ENCODE measurements around the gene NSFL1C. TPM values are rescaled to one million over a fixed set of nuclear protein-coding genes. Genes with fewer than 3 reads are reported as not detected.
"Not testable (repeated sequence)": the region's sequence is repeated elsewhere in the genome, so short reads cannot be mapped to it uniquely, and the experiment has no call there.

NSFL1C gene
- 31.9 TPM for polyA plus RNA-seq (2012; ENCODE audit: missing spikeins)

- DNase-seq (ENCODE audit: insufficient read length) (peak; percentile 94), FAIRE-seq (peak; percentile 97)
- TF ChIP-seq POLR2AphosphoS5 (IDR thresholded peaks at IDR 0.05; ENCODE audit: low read depth, low read length) (peak; percentile 81), TAF1 (IDR thresholded peaks at IDR 0.05; ENCODE audit: borderline replicate concordance, low read depth, low read length) (peak; percentile 99), POLR2A (IDR thresholded peaks at IDR 0.05; ENCODE audit: low read depth, low read length) (peak; percentile 79; the same call in 1 of the 2 replicates)
Observed at GRCh38 chr20:1466211-1467081, at the start of gene NSFL1C. Gene NSFL1C (minus strand): TSS chr20:1466849. CDS start chr20:1466824, 25 bp downstream.

GRCh38 chr20:1513801-1514200 is 47.2 kb upstream of the NSFL1C start:
- no peak for FAIRE-seq
- TF ChIP-seq POLR2AphosphoS5 (IDR thresholded peaks at IDR 0.05; ENCODE audit: low read depth, low read length) (no peak), POLR2A (IDR thresholded peaks at IDR 0.05; ENCODE audit: low read depth, low read length) (no peak), TAF1 (IDR thresholded peaks at IDR 0.05; ENCODE audit: borderline replicate concordance, low read depth, low read length) (no peak)
- no peak for DNase-seq (ENCODE audit: insufficient read length)

GRCh38 chr20:1509237-1509636 is 42.6 kb upstream of the NSFL1C start:
- TF ChIP-seq POLR2AphosphoS5 (IDR thresholded peaks at IDR 0.05; ENCODE audit: low read depth, low read length) (no peak), POLR2A (IDR thresholded peaks at IDR 0.05; ENCODE audit: low read depth, low read length) (no peak), TAF1 (IDR thresholded peaks at IDR 0.05; ENCODE audit: borderline replicate concordance, low read depth, low read length) (no peak)
- FAIRE-seq, result peak; percentile 21
- DNase-seq (ENCODE audit: insufficient read length), result no peak

GRCh38 chr20:1508574-1508973 is 41.9 kb upstream of the NSFL1C start:
- FAIRE-seq (no peak), DNase-seq (ENCODE audit: insufficient read length) (no peak)
- TF ChIP-seq POLR2AphosphoS5 (IDR thresholded peaks at IDR 0.05; ENCODE audit: low read depth, low read length) (no peak), POLR2A (IDR thresholded peaks at IDR 0.05; ENCODE audit: low read depth, low read length) (no peak), TAF1 (IDR thresholded peaks at IDR 0.05; ENCODE audit: borderline replicate concordance, low read depth, low read length) (no peak)

- FAIRE-seq (no peak), DNase-seq (ENCODE audit: insufficient read length) (no peak)
- TF ChIP-seq POLR2A (IDR thresholded peaks at IDR 0.05; ENCODE audit: low read depth, low read length) (no peak), TAF1 (IDR thresholded peaks at IDR 0.05; ENCODE audit: borderline replicate concordance, low read depth, low read length) (no peak), POLR2AphosphoS5 (IDR thresholded peaks at IDR 0.05; ENCODE audit: low read depth, low read length) (no peak)
Observed at GRCh38 chr20:1507276-1507675, 40.6 kb upstream of the NSFL1C start.

GRCh38 chr20:1505871-1506270 is 39.2 kb upstream of the NSFL1C start:
- FAIRE-seq, result no peak
- no peak for TF ChIP-seq POLR2A (IDR thresholded peaks at IDR 0.05; ENCODE audit: low read depth, low read length)
- DNase-seq (ENCODE audit: insufficient read length), result no peak

- DNase-seq (ENCODE audit: insufficient read length) (no peak), FAIRE-seq (no peak)
- TF ChIP-seq POLR2A (IDR thresholded peaks at IDR 0.05; ENCODE audit: low read depth, low read length) (no peak), POLR2AphosphoS5 (IDR thresholded peaks at IDR 0.05; ENCODE audit: low read depth, low read length) (no peak), TAF1 (IDR thresholded peaks at IDR 0.05; ENCODE audit: borderline replicate concordance, low read depth, low read length) (no peak)
Observed at GRCh38 chr20:1505361-1505760, 38.7 kb upstream of the NSFL1C start.

- TF ChIP-seq TAF1 (IDR thresholded peaks at IDR 0.05; ENCODE audit: borderline replicate concordance, low read depth, low read length) (no peak), POLR2A (IDR thresholded peaks at IDR 0.05; ENCODE audit: low read depth, low read length) (no peak), POLR2AphosphoS5 (IDR thresholded peaks at IDR 0.05; ENCODE audit: low read depth, low read length) (no peak)
- DNase-seq (ENCODE audit: insufficient read length), result peak; percentile 28
- peak; percentile 92 for FAIRE-seq
Observed at GRCh38 chr20:1503564-1504227, 37.0 kb upstream of the NSFL1C start.

- DNase-seq (ENCODE audit: insufficient read length), result no peak
- FAIRE-seq, result no peak
- TF ChIP-seq POLR2AphosphoS5 (IDR thresholded peaks at IDR 0.05; ENCODE audit: low read depth, low read length), result no peak
- TF ChIP-seq POLR2A (IDR thresholded peaks at IDR 0.05; ENCODE audit: low read depth, low read length), result no peak
- no peak for TF ChIP-seq TAF1 (IDR thresholded peaks at IDR 0.05; ENCODE audit: borderline replicate concordance, low read depth, low read length)
Observed at GRCh38 chr20:1500496-1500895, 33.8 kb upstream of the NSFL1C start.

- FAIRE-seq, result no peak
- no peak for DNase-seq (ENCODE audit: insufficient read length)
Observed at GRCh38 chr20:1499528-1500420, 33.1 kb upstream of the NSFL1C start.

GRCh38 chr20:1497371-1497770 is 30.7 kb upstream of the NSFL1C start:
- FAIRE-seq; DNase-seq (ENCODE audit: insufficient read length): not testable (repeated sequence)

More at GRCh38 chr20:1499528-1500420, 33.1 kb upstream of the NSFL1C start:
- TF ChIP-seq TAF1 (IDR thresholded peaks at IDR 0.05; ENCODE audit: borderline replicate concordance, low read depth, low read length) (no peak), POLR2A (IDR thresholded peaks at IDR 0.05; ENCODE audit: low read depth, low read length) (no peak), POLR2AphosphoS5 (IDR thresholded peaks at IDR 0.05; ENCODE audit: low read depth, low read length) (no peak)

Data from GM12892 (cell line).